Stimulated activated naive CD8-positive, alpha-beta T cell treated with anti-CD3 and anti-CD28 coated beads, Interleukin-15, Interleukin-2, amounts not matched to agents 100 ng/mL and 50 ng/mL, for 24 hours (primary cell): ENCODE results near the gene NMS.

Experiments used
- H3K27ac Mint-ChIP-seq: one replicate; pipeline ENCODE4 v1.8.0; 2021; ENCODE audit warnings: mild to moderate bottlenecking, mixed read lengths
- H3K27me3 Mint-ChIP-seq: one replicate; pipeline ENCODE4 v1.8.0; 2021; ENCODE audit warnings: mixed read lengths
- H3K36me3 Mint-ChIP-seq: one replicate; pipeline ENCODE4 v1.8.0; 2021; ENCODE audit warnings: low read depth, mixed read lengths
- H3K4me1 Mint-ChIP-seq: one replicate; pipeline ENCODE4 v1.8.0; 2021; ENCODE audit warnings: low read depth, mixed read lengths
- H3K4me3 Mint-ChIP-seq: one replicate; pipeline ENCODE4 v1.8.0; 2021; ENCODE audit warnings: mild to moderate bottlenecking, mixed read lengths
- H3K9me3 Mint-ChIP-seq: one replicate; pipeline ENCODE4 v1.8.0; 2021; ENCODE audit warnings: mixed read lengths

The NMS gene

GRCh38 chr2:100470182-100470581, at the start of gene NMS:
Gene NMS, plus strand, starts transcription at chr2:100470482. Its CDS starts 7 bp downstream, at chr2:100470489.
- Mint-ChIP-seq H3K36me3 (no peaks in the 10 kb centered on the region), H3K9me3 (no peaks in the 10 kb centered on the region), H3K27ac (no peak within 1 kb of the TSS), H3K4me3 (no peak within 1 kb of the TSS), H3K4me1 (no peaks in the 10 kb centered on the region), H3K27me3 (peaks cover 51% of the 10 kb centered on the region)

- Mint-ChIP-seq H3K27ac (no peak overlapping the region), H3K4me3 (no peak overlapping the region), H3K4me1 (peaks cover 11% of the 10 kb centered on the region), H3K9me3 (peaks cover 4% of the 10 kb centered on the region), H3K36me3 (no peaks in the 10 kb centered on the region), H3K27me3 (peaks cover 3% of the 10 kb centered on the region)
Observed at GRCh38 chr2:100422320-100423055, 47.8 kb upstream of the NMS start.

GRCh38 chr2:100423631-100424030, 46.7 kb upstream of the NMS start:
- Mint-ChIP-seq H3K27ac (no peak overlapping the region), H3K9me3 (peaks cover 4% of the 10 kb centered on the region), H3K36me3 (no peaks in the 10 kb centered on the region), H3K4me3 (no peak overlapping the region), H3K27me3 (peaks cover 11% of the 10 kb centered on the region), H3K4me1 (peaks cover 5% of the 10 kb centered on the region)

- no peak overlapping the region for H3K4me3 Mint-ChIP-seq
Observed at GRCh38 chr2:100424277-100424875, 45.9 kb upstream of the NMS start.

GRCh38 chr2:100425107-100425506, 45.2 kb upstream of the NMS start:
- Mint-ChIP-seq H3K4me3 (no peak overlapping the region), H3K4me1 (peaks cover 5% of the 10 kb centered on the region), H3K27ac (no peak overlapping the region), H3K36me3 (no peaks in the 10 kb centered on the region), H3K9me3 (peaks cover 4% of the 10 kb centered on the region), H3K27me3 (peaks cover 25% of the 10 kb centered on the region)

More at GRCh38 chr2:100424277-100424875, 45.9 kb upstream of the NMS start:
- peaks cover 18% of the 10 kb centered on the region for H3K27me3 Mint-ChIP-seq
- H3K27ac Mint-ChIP-seq, result no peak overlapping the region
- H3K4me1 Mint-ChIP-seq, result peaks cover 5% of the 10 kb centered on the region
- no peaks in the 10 kb centered on the region for H3K36me3 Mint-ChIP-seq
- peaks cover 4% of the 10 kb centered on the region for H3K9me3 Mint-ChIP-seq

- Mint-ChIP-seq H3K27me3 (peaks cover 25% of the 10 kb centered on the region), H3K4me1 (peaks cover 5% of the 10 kb centered on the region), H3K27ac (no peak overlapping the region), H3K9me3 (peaks cover 4% of the 10 kb centered on the region), H3K4me3 (no peak overlapping the region), H3K36me3 (no peaks in the 10 kb centered on the region)
Observed at GRCh38 chr2:100425573-100426383, 44.5 kb upstream of the NMS start.

- H3K4me1 Mint-ChIP-seq, result peaks cover 5% of the 10 kb centered on the region
- no peaks in the 10 kb centered on the region for H3K36me3 Mint-ChIP-seq
- H3K4me3 Mint-ChIP-seq, result no peak overlapping the region
- peaks cover 25% of the 10 kb centered on the region for H3K27me3 Mint-ChIP-seq
- peaks cover 4% of the 10 kb centered on the region for H3K9me3 Mint-ChIP-seq
- no peak overlapping the region for H3K27ac Mint-ChIP-seq
Observed at GRCh38 chr2:100426384-100426720, 43.9 kb upstream of the NMS start.

GRCh38 chr2:100427111-100427510, 43.2 kb upstream of the NMS start:
- Mint-ChIP-seq H3K4me1 (peaks cover 5% of the 10 kb centered on the region), H3K36me3 (no peaks in the 10 kb centered on the region), H3K27ac (no peak overlapping the region), H3K9me3 (peaks cover 4% of the 10 kb centered on the region), H3K4me3 (no peak overlapping the region), H3K27me3 (peaks cover 25% of the 10 kb centered on the region)

GRCh38 chr2:100427627-100428258, 42.5 kb upstream of the NMS start:
- Mint-ChIP-seq H3K27ac (no peak overlapping the region), H3K27me3 (peaks cover 28% of the 10 kb centered on the region), H3K4me3 (no peak overlapping the region), H3K36me3 (no peaks in the 10 kb centered on the region), H3K9me3 (peaks cover 4% of the 10 kb centered on the region), H3K4me1 (peaks cover 5% of the 10 kb centered on the region)

GRCh38 chr2:100429726-100430125, 40.6 kb upstream of the NMS start:
- H3K4me1 Mint-ChIP-seq, result peaks cover 5% of the 10 kb centered on the region
- peaks cover 4% of the 10 kb centered on the region for H3K9me3 Mint-ChIP-seq
- no peak overlapping the region for H3K27ac Mint-ChIP-seq
- H3K27me3 Mint-ChIP-seq, result peaks cover 28% of the 10 kb centered on the region
- H3K36me3 Mint-ChIP-seq, result no peaks in the 10 kb centered on the region
- no peak overlapping the region for H3K4me3 Mint-ChIP-seq

- H3K27ac Mint-ChIP-seq, result no peak overlapping the region
- H3K9me3 Mint-ChIP-seq, result no peaks in the 10 kb centered on the region
- H3K27me3 Mint-ChIP-seq, result peaks cover 7% of the 10 kb centered on the region
- H3K36me3 Mint-ChIP-seq, result no peaks in the 10 kb centered on the region
- no peak overlapping the region for H3K4me3 Mint-ChIP-seq
- H3K4me1 Mint-ChIP-seq, result no peaks in the 10 kb centered on the region
Observed at GRCh38 chr2:100437751-100438150, 32.5 kb upstream of the NMS start.

GRCh38 chr2:100446696-100447095, 23.6 kb upstream of the NMS start:
- Mint-ChIP-seq H3K27ac (no peak overlapping the region), H3K36me3 (no peaks in the 10 kb centered on the region), H3K4me1 (no peaks in the 10 kb centered on the region), H3K9me3 (no peaks in the 10 kb centered on the region), H3K27me3 (no peaks in the 10 kb centered on the region), H3K4me3 (no peak overlapping the region)

- Mint-ChIP-seq H3K4me1 (no peaks in the 10 kb centered on the region), H3K4me3 (no peak overlapping the region), H3K27me3 (no peaks in the 10 kb centered on the region), H3K9me3 (peaks cover 3% of the 10 kb centered on the region), H3K27ac (no peak overlapping the region), H3K36me3 (no peaks in the 10 kb centered on the region)
Observed at GRCh38 chr2:100451092-100451491, 19.2 kb upstream of the NMS start.

- Mint-ChIP-seq H3K9me3 (peaks cover 6% of the 10 kb centered on the region), H3K4me3 (no peak overlapping the region), H3K27ac (no peak overlapping the region), H3K4me1 (no peaks in the 10 kb centered on the region), H3K36me3 (peaks cover 2% of the 10 kb centered on the region), H3K27me3 (no peaks in the 10 kb centered on the region)
Observed at GRCh38 chr2:100451734-100452133, 18.5 kb upstream of the NMS start.

GRCh38 chr2:100453853-100454252, 16.4 kb upstream of the NMS start:
- H3K4me1 Mint-ChIP-seq, result no peaks in the 10 kb centered on the region
- H3K9me3 Mint-ChIP-seq, result peaks cover 10% of the 10 kb centered on the region
- no peaks in the 10 kb centered on the region for H3K27me3 Mint-ChIP-seq
- peaks cover 6% of the 10 kb centered on the region for H3K36me3 Mint-ChIP-seq
- no peak overlapping the region for H3K4me3 Mint-ChIP-seq
- no peak overlapping the region for H3K27ac Mint-ChIP-seq
